Measurements from ENCODE around the gene ATRIP. TPM values are rescaled to one million over a fixed set of nuclear protein-coding genes. Genes with fewer than 3 reads are reported as not detected.

The ATRIP gene
- total RNA-seq, 1 experiment from 2014 or later = 11.9 TPM

DNA sequence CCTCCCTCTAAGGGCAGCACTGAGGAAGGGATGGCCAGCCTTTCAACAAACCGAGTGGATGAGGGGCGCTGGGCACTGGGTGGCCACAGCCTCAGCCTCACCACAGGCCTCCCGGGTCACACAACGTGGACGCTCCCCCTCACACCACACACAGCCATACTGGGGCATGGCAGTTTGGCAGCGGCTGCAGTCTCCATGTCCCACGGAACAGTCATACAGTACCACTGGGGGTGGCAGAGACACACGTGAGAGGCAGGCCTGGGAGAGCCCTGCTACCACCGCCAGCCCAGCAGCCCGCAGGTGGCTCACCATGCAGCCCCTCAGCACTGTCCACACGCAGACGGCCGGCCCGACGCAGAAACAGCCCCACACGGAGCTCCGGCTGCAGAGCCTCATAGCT is 28.4 kb upstream of the ATRIP start:
- ATAC-seq (no peak), DNase-seq (ENCODE audit: low read depth, low spot score) (no peak)
- H3K4me3 ChIP-seq (ENCODE audit: low read depth in 2 of 2, low read length in 2 of 2) = no peak overlapping the region
- H3K9me3 ChIP-seq (ENCODE audit: control insufficient read depth, insufficient read depth, low read depth, low read length) = no peaks in the 10 kb centered on the region
- in situ Hi-C loops (cut with HindIII; ENCODE audit: low pct_unique_long_range_greater_than_20kb, low sequenced_read_pairs) (no loop called here), intact Hi-C loops (cut with micrococcal nuclease; ENCODE audit: unreplicated experiment) (no loop called here)
- ChIA-PET CTCF (interaction anchor here (1.5 kb wide), 1 partner anchor 18 kb away, joined by 7 read pairs; no protein-coding TSS in a partner anchor), POLR2A (no interaction called here)
- H3K27ac ChIP-seq (ENCODE audit: low read length) = no peak overlapping the region
- no peaks in the 10 kb centered on the region for H3K27me3 ChIP-seq (ENCODE audit: control insufficient read depth, insufficient read depth, low read length)
- no TSS peak for BruUV-seq (replicated peaks)
- H3K4me1 ChIP-seq (ENCODE audit: control insufficient read depth, insufficient read depth, low read length) = no peaks in the 10 kb centered on the region
- no peaks in the 10 kb centered on the region for H3K36me3 ChIP-seq (ENCODE audit: control insufficient read depth, insufficient read depth, low read length)
- no peak for TF ChIP-seq TCF7L2 (IDR thresholded peaks at IDR 0.05; ENCODE audit: low read depth, low read length)
- TF ChIP-seq, protein P1, sequence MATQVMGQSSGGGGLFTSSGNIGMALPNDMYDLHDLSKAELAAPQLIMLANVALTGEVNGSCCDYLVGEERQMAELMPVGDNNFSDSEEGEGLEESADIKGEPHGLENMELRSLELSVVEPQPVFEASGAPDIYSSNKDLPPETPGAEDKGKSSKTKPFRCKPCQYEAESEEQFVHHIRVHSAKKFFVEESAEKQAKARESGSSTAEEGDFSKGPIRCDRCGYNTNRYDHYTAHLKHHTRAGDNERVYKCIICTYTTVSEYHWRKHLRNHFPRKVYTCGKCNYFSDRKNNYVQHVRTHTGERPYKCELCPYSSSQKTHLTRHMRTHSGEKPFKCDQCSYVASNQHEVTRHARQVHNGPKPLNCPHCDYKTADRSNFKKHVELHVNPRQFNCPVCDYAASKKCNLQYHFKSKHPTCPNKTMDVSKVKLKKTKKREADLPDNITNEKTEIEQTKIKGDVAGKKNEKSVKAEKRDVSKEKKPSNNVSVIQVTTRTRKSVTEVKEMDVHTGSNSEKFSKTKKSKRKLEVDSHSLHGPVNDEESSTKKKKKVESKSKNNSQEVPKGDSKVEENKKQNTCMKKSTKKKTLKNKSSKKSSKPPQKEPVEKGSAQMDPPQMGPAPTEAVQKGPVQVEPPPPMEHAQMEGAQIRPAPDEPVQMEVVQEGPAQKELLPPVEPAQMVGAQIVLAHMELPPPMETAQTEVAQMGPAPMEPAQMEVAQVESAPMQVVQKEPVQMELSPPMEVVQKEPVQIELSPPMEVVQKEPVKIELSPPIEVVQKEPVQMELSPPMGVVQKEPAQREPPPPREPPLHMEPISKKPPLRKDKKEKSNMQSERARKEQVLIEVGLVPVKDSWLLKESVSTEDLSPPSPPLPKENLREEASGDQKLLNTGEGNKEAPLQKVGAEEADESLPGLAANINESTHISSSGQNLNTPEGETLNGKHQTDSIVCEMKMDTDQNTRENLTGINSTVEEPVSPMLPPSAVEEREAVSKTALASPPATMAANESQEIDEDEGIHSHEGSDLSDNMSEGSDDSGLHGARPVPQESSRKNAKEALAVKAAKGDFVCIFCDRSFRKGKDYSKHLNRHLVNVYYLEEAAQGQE (IDR thresholded peaks at IDR 0.05; ENCODE audit: insufficient read depth in 1 of 2, low read depth in 2 of 2, low read length in 1 of 2) = no peak
- TF ChIP-seq CTCF (IDR thresholded peaks at IDR 0.05) = no peak
- no peak for TF ChIP-seq POLR2AphosphoS5 (IDR thresholded peaks at IDR 0.05; ENCODE audit: low read depth, low read length)
- TF ChIP-seq SIN3A (IDR thresholded peaks at IDR 0.05; ENCODE audit: borderline replicate concordance, insufficient read depth, low read depth, low read length) = no peak

DNA sequence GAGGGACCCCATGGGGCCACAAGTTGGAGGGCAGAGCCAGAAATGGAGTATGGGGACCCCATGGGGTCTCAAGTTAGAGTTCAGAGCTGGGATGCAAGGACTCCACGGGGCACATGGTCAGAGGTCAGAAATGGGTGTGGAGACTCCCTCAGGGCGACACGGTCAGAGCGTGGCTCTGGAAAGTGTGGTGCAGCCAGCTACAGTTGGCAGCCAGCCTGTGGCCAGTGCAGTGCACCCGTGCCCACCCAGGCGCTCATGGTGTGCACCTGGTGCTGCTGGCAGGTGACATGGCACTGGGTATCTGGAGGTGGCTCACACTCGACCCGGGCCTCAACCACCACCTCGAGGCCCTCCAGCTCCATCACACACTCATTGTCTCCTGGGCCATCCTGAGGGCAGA is 27.9 kb upstream of the ATRIP start:
- H3K27me3 ChIP-seq (ENCODE audit: control insufficient read depth, insufficient read depth, low read length) = no peaks in the 10 kb centered on the region
- H3K4me1 ChIP-seq (ENCODE audit: control insufficient read depth, insufficient read depth, low read length) = no peaks in the 10 kb centered on the region
- H3K4me3 ChIP-seq (ENCODE audit: low read depth in 2 of 2, low read length in 2 of 2) = no peak overlapping the region
- no peak for ATAC-seq
- BruUV-seq (replicated peaks) = no TSS peak
- POLR2A ChIA-PET = no interaction called here
- no peaks in the 10 kb centered on the region for H3K9me3 ChIP-seq (ENCODE audit: control insufficient read depth, insufficient read depth, low read depth, low read length)
- intact Hi-C loops (cut with micrococcal nuclease; ENCODE audit: unreplicated experiment) = no loop called here
- no peak for TF ChIP-seq CTCF (IDR thresholded peaks at IDR 0.05)
- TF ChIP-seq, protein P1 (IDR thresholded peaks at IDR 0.05; ENCODE audit: insufficient read depth in 1 of 2, low read depth in 2 of 2, low read length in 1 of 2) = no peak
- no peak for TF ChIP-seq SIN3A (IDR thresholded peaks at IDR 0.05; ENCODE audit: borderline replicate concordance, insufficient read depth, low read depth, low read length)
- TF ChIP-seq POLR2AphosphoS5 (IDR thresholded peaks at IDR 0.05; ENCODE audit: low read depth, low read length) = no peak
- TF ChIP-seq TCF7L2 (IDR thresholded peaks at IDR 0.05; ENCODE audit: low read depth, low read length) = no peak
- CTCF ChIA-PET = interaction anchor here (1.5 kb wide), 1 partner anchor 18 kb away, joined by 7 read pairs; no protein-coding TSS in a partner anchor
- no peak for DNase-seq (ENCODE audit: low read depth, low spot score)
- H3K27ac ChIP-seq (ENCODE audit: low read length) = no peak overlapping the region
- H3K36me3 ChIP-seq (ENCODE audit: control insufficient read depth, insufficient read depth, low read length) = no peaks in the 10 kb centered on the region
- in situ Hi-C loops (cut with HindIII; ENCODE audit: low pct_unique_long_range_greater_than_20kb, low sequenced_read_pairs) = no loop called here

Measured in Panc1 (cell line).